ENCODE results near the gene SEC22A. TPM values are rescaled to one million over a fixed set of nuclear protein-coding genes. Genes with fewer than 3 reads are reported as not detected.
A peak's percentile ranks its signal among the peaks of the same experiment; 100 is the strongest.

Gene SEC22A
- total and polyA plus RNA-seq, 2 of the 13 experiments (the other 11 are each of a cell fraction or from before 2014, with no cell fraction given), result 14.1 to 17.3 TPM

DNA sequence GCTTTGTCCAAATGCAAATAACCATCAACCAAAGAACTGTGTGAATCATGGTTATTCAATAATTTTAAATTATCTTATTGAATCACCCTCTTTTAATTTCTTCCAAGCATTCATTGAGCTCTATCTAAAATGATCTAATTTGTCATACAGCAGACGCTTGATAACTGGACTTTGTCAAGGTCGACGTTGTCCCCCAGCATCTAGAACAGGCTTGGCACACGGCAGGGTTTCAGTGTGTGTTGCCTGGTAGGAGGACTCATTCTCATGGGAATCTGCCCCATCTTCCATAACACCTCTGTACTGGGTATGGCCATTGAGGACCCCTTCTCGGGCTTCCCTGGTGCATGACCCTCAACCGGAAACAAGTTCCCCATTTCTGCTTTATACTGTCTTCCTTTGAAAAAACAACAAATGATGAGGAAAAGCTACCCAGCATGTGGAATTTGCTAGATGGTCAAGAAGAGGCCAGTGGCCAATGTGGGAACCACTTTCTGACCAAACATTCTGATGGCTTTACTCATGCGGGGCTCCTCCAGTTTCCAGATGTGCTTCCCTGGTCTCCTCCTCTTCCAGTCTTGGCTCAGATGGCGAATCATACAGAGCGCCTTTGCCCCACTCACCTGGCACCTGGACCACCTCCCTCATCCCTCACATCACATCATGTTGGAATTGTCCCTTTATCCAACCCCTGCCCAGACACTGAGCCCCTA is 41.7 kb upstream of the SEC22A start:
- peaks cover 27 to 74% of the 10 kb centered on the region in 2 experiments for H3K36me3 ChIP-seq (replicated peaks in 1 of 2; ENCODE audit: control insufficient read depth in 1 of 2, insufficient read depth in 2 of 2, low read length in 2 of 2)
- H2AFZ ChIP-seq (ENCODE audit: low read length), result no peak overlapping the region
- H3K79me2 ChIP-seq (ENCODE audit: insufficient read depth, low read length), result no peaks in the 10 kb centered on the region
- BruUV-seq (replicated peaks), result no TSS peak
- ChIA-PET CTCF (ENCODE audit: low intra/inter-chr PET ratio, low total read pairs) (no interaction called here), POLR2A (no interaction called here)
- H3K4me2 ChIP-seq (ENCODE audit: low read depth, low read length), result no peak overlapping the region
- peaks cover 26% of the 10 kb centered on the region for H3K4me1 ChIP-seq (ENCODE audit: insufficient read depth, low read length)
- H3K27ac ChIP-seq (ENCODE audit: extremely low read length, insufficient read depth, low read length), result no peak overlapping the region
- peaks cover 7% of the 10 kb centered on the region; the same call in 1 of the 2 replicates for H4K20me1 ChIP-seq (ENCODE audit: insufficient read depth, low read length)
- WGBS (ENCODE audit: low lambda C conversion rate), result 96% methylated on average over 9 of the region's 9 CpGs
- no peak overlapping the region for H3K4me3 ChIP-seq (replicated peaks in 1 of 3; ENCODE audit: insufficient read depth in 1 of 3, low read depth in 2 of 3, low read length in 3 of 3)
- DNase-seq (ENCODE audit: low spot score), result no peak
- H3K9ac ChIP-seq (ENCODE audit: insufficient read depth, low read depth, low read length), result no peak overlapping the region
- intact Hi-C loops (cut with micrococcal nuclease; ENCODE audit: unreplicated experiment), result no loop called here
- in situ Hi-C loops (cut with HindIII; ENCODE audit: extremely low pct_ligation_motif_present, low pct_unique_long_range_greater_than_20kb), result no loop called here
- FAIRE-seq, result no peak
- H3K9me3 ChIP-seq (ENCODE audit: low read length), result no peaks in the 10 kb centered on the region
- H3K27me3 ChIP-seq (ENCODE audit: control insufficient read depth in 1 of 2, insufficient read depth in 2 of 2, low read length in 2 of 2), result no peaks in the 10 kb centered on the region
- TF ChIP-seq ZBTB7A (CRISPR knock-in tag; IDR thresholded peaks at IDR 0.05), result no peak
- no peak for TF ChIP-seq ARNTL (CRISPR knock-in tag; IDR thresholded peaks at IDR 0.05)
- no peak for TF ChIP-seq BORCS8-MEF2B (CRISPR knock-in tag; IDR thresholded peaks at IDR 0.05)
- TF ChIP-seq MEIS2 (CRISPR knock-in tag; IDR thresholded peaks at IDR 0.05), result no peak
- TF ChIP-seq, protein P1, sequence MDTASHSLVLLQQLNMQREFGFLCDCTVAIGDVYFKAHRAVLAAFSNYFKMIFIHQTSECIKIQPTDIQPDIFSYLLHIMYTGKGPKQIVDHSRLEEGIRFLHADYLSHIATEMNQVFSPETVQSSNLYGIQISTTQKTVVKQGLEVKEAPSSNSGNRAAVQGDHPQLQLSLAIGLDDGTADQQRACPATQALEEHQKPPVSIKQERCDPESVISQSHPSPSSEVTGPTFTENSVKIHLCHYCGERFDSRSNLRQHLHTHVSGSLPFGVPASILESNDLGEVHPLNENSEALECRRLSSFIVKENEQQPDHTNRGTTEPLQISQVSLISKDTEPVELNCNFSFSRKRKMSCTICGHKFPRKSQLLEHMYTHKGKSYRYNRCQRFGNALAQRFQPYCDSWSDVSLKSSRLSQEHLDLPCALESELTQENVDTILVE (CRISPR knock-in tag; IDR thresholded peaks at IDR 0.05), result no peak
- ATAC-seq, result no peak

GRCh38 chr3:123161167-123161566 is 40.6 kb upstream of the SEC22A start:
- FAIRE-seq (no peak), ATAC-seq (no peak), DNase-seq (ENCODE audit: low spot score) (no peak)
- ChIA-PET POLR2A (no interaction called here), CTCF (ENCODE audit: low intra/inter-chr PET ratio, low total read pairs) (no interaction called here)
- peaks cover 7% of the 10 kb centered on the region; the same call in 1 of the 2 replicates for H4K20me1 ChIP-seq (ENCODE audit: insufficient read depth, low read length)
- H3K79me2 ChIP-seq (ENCODE audit: insufficient read depth, low read length), result no peaks in the 10 kb centered on the region
- no peaks in the 10 kb centered on the region for H3K27me3 ChIP-seq (ENCODE audit: control insufficient read depth in 1 of 2, insufficient read depth in 2 of 2, low read length in 2 of 2)
- no TSS peak for BruUV-seq (replicated peaks)
- no peak overlapping the region for H3K4me2 ChIP-seq (ENCODE audit: low read depth, low read length)
- no peak overlapping the region for H2AFZ ChIP-seq (ENCODE audit: low read length)
- peaks cover 26 to 69% of the 10 kb centered on the region in 2 experiments for H3K36me3 ChIP-seq (replicated peaks in 1 of 2; ENCODE audit: control insufficient read depth in 1 of 2, insufficient read depth in 2 of 2, low read length in 2 of 2)
- intact Hi-C loops (cut with micrococcal nuclease; ENCODE audit: unreplicated experiment), result no loop called here
- H3K4me3 ChIP-seq (replicated peaks in 1 of 3; ENCODE audit: insufficient read depth in 1 of 3, low read depth in 2 of 3, low read length in 3 of 3), result no peak overlapping the region
- WGBS (ENCODE audit: low lambda C conversion rate), result 100% methylated on average over 6 of the region's 7 CpGs
- H3K4me1 ChIP-seq (ENCODE audit: insufficient read depth, low read length), result peaks cover 25% of the 10 kb centered on the region
- H3K9me3 ChIP-seq (ENCODE audit: low read length), result no peaks in the 10 kb centered on the region
- in situ Hi-C loops (cut with HindIII; ENCODE audit: extremely low pct_ligation_motif_present, low pct_unique_long_range_greater_than_20kb), result no loop called here
- H3K9ac ChIP-seq (ENCODE audit: insufficient read depth, low read depth, low read length), result no peak overlapping the region
- H3K27ac ChIP-seq (ENCODE audit: extremely low read length, insufficient read depth, low read length), result no peak overlapping the region
- TF ChIP-seq, protein P2, sequence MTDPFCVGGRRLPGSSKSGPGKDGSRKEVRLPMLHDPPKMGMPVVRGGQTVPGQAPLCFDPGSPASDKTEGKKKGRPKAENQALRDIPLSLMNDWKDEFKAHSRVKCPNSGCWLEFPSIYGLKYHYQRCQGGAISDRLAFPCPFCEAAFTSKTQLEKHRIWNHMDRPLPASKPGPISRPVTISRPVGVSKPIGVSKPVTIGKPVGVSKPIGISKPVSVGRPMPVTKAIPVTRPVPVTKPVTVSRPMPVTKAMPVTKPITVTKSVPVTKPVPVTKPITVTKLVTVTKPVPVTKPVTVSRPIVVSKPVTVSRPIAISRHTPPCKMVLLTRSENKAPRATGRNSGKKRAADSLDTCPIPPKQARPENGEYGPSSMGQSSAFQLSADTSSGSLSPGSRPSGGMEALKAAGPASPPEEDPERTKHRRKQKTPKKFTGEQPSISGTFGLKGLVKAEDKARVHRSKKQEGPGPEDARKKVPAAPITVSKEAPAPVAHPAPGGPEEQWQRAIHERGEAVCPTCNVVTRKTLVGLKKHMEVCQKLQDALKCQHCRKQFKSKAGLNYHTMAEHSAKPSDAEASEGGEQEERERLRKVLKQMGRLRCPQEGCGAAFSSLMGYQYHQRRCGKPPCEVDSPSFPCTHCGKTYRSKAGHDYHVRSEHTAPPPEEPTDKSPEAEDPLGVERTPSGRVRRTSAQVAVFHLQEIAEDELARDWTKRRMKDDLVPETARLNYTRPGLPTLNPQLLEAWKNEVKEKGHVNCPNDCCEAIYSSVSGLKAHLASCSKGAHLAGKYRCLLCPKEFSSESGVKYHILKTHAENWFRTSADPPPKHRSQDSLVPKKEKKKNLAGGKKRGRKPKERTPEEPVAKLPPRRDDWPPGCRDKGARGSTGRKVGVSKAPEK (CRISPR knock-in tag; IDR thresholded peaks at IDR 0.05; ENCODE audit: borderline replicate concordance), result no peak
- TF ChIP-seq IKZF5 (CRISPR knock-in tag; IDR thresholded peaks at IDR 0.05), result no peak
- TF ChIP-seq HMG20B (CRISPR knock-in tag; conservative IDR thresholded peaks at IDR 0.05), result no peak
- no peak for TF ChIP-seq ZC3H4 (CRISPR knock-in tag; IDR thresholded peaks at IDR 0.05; ENCODE audit: borderline replicate concordance)
- TF ChIP-seq MATR3 (CRISPR knock-in tag; IDR thresholded peaks at IDR 0.05), result no peak
- TF ChIP-seq ZSCAN31 (CRISPR knock-in tag; IDR thresholded peaks at IDR 0.05; ENCODE audit: low read depth), result no peak
- TF ChIP-seq RBM22 (optimal IDR thresholded peaks at IDR 0.05; ENCODE audit: low read length), result peak; percentile 58
- TF ChIP-seq ZNF180 (CRISPR knock-in tag; IDR thresholded peaks at IDR 0.05; ENCODE audit: borderline replicate concordance, low read depth), result no peak
